Measurements from ENCODE around the gene HMCN1. TPM values are rescaled to one million over a fixed set of nuclear protein-coding genes. Genes with fewer than 3 reads are reported as not detected.
"Not testable (repeated sequence)": the region's sequence is repeated elsewhere in the genome, so short reads cannot be mapped to it uniquely, and the experiment has no call there.

The HMCN1 gene
- total RNA-seq, 1 donor, result under 0.01 TPM

DNA sequence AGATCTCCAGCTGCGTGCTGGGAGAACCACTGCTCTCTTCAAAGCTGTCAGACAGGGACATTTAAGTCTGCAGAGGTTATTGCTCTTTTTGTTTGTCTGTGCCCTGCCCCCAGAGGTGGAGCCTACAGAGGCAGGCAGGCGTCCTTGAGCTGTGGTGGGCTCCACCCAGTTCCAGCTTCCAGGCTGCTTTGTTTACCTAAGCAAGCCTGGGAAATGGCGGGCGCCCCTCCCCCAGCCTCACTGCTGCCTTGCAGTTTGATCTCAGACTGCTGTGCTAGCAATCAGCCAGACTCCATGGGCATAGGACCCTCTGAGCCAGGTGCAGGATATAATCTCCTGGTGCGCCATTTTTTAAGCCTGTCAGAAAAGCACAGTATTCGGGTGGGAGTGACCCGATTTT is 428.7 kb downstream of the HMCN1 start:
- not testable (repeated sequence) for H3K4me1 ChIP-seq (ENCODE audit: insufficient read depth, low read length); H3K9me3 ChIP-seq (ENCODE audit: low read depth, low read length); H3K4me3 ChIP-seq (ENCODE audit: low read length); H3K27me3 ChIP-seq (ENCODE audit: insufficient read depth, low read length)

DNA sequence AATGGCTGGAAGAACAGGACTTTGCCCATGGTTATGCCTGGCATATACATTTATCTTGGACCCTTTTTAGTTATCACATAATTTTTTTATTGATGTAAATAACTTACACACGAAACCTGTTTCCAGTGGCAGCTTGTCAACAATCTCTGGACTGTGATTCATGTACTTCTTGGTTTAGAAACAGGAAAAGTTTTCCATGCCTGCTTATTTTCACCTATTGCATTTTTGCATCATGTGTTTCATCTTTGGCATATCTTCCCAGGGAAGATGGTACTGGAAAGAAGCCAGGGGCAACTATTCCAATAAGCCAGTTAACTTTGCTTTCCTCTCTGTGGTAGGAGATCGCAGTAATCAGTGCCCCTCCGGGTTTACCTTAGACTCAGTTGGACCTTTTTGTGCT is 430.6 kb downstream of the HMCN1 start:
- Histone ChIP-seq H3K9me3 (ENCODE audit: low read depth, low read length) (no peaks in the 10 kb centered on the region), H3K4me3 (ENCODE audit: low read length) (no peak overlapping the region), H3K4me1 (ENCODE audit: insufficient read depth, low read length) (no peaks in the 10 kb centered on the region), H3K27me3 (ENCODE audit: insufficient read depth, low read length) (no peaks in the 10 kb centered on the region)

DNA sequence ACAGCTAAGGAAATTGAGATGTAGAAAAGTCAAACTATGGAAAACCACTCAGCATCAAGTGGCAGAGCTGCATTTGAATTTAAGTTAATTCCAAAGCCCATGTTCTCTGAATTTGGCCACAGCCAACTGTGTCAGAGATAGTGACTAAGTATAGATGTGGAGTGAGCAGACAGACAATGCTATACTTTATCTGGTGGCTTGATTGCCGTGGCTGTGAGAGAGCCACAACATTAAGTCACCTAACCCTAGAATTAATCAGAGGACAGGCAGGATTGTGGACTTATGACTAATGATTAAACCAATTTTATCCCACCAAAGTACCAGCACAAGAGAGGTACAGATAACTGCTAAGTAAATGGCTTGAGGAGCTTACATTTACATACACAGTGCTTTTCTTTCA is 431.1 kb downstream of the HMCN1 start:
- no peaks in the 10 kb centered on the region for H3K27me3 ChIP-seq (ENCODE audit: insufficient read depth, low read length)
- no peaks in the 10 kb centered on the region for H3K9me3 ChIP-seq (ENCODE audit: low read depth, low read length)
- no peak overlapping the region for H3K4me3 ChIP-seq (ENCODE audit: low read length)
- H3K4me1 ChIP-seq (ENCODE audit: insufficient read depth, low read length), result no peaks in the 10 kb centered on the region

DNA sequence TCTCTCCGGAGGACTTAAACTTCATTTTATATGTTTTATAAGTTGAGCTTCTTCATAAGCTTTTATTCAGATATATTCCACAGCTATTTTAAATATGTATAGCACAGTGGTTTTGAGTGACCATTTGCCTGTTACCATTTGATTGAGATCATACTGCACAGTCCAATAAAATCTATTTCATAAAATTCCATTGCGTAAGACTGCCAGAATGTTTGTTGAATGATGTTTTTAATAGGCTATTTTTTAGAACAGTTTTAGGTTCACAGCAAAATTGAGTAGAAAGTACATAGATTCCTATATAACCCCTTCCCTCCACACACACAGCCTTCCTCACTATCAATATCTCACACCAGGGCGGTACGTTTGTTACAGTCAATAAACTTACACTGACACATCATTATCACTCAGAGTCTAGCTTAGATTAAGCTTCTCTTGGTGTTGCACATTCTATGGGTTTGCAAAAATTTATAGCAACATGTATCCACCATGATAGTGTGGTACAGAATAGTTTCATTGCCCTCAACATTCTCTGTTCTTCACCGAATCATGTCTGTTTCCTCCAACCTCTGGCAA is 433.0 kb downstream of the HMCN1 start:
- Histone ChIP-seq H3K9me3 (ENCODE audit: low read depth, low read length) (no peaks in the 10 kb centered on the region), H3K4me3 (ENCODE audit: low read length) (no peak overlapping the region), H3K4me1 (ENCODE audit: insufficient read depth, low read length) (no peaks in the 10 kb centered on the region), H3K27me3 (ENCODE audit: insufficient read depth, low read length) (no peaks in the 10 kb centered on the region)

DNA sequence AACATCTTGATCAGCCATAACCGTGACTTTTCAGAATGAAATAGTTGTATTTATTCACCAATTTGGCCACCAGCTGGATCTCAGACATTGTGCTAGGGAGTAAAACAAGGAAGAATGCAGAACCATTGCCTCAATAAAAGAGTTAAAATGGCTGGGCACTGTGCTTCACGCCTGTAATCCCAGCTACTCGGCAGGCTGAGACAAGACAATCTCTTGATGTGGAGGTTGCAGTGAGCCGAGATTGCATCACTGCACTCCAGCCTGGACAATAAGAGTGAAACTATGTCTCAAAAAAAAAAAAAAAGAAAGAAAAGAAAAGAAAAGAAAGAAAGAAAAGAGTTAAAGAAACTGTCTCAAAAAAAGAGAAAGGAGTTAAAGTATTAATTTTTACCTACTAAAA is 441.4 kb downstream of the HMCN1 start:
- Histone ChIP-seq H3K4me3 (ENCODE audit: low read length) (no peak overlapping the region), H3K4me1 (ENCODE audit: insufficient read depth, low read length) (no peaks in the 10 kb centered on the region), H3K27me3 (ENCODE audit: insufficient read depth, low read length) (no peaks in the 10 kb centered on the region), H3K9me3 (ENCODE audit: low read depth, low read length) (no peaks in the 10 kb centered on the region)

DNA sequence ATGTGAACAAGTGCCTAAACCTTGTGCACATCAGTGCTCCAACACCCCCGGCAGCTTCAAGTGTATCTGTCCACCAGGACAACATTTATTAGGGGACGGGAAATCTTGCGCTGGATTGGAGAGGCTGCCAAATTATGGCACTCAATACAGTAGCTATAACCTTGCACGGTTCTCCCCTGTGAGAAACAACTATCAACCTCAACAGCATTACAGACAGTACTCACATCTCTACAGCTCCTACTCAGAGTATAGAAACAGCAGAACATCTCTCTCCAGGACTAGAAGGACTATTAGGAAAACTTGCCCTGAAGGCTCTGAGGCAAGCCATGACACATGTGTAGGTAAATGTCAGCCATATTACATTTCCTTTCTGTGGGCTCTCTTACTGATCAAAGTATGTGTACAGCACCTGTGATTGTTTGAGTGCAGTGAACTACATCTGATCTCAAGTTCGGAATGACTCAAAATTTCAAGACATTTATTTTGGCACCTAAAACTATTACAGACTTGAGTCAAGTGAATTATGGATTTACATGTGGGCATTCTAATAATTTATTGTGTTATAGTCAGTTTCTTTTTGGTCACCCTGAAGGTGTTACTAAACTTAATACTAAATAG is 444.3 kb downstream of the HMCN1 start:
- Histone ChIP-seq H3K9me3 (ENCODE audit: low read depth, low read length) (no peaks in the 10 kb centered on the region), H3K27me3 (ENCODE audit: insufficient read depth, low read length) (no peaks in the 10 kb centered on the region), H3K4me1 (ENCODE audit: insufficient read depth, low read length) (peaks cover 4% of the 10 kb centered on the region), H3K4me3 (ENCODE audit: low read length) (no peak overlapping the region)

DNA sequence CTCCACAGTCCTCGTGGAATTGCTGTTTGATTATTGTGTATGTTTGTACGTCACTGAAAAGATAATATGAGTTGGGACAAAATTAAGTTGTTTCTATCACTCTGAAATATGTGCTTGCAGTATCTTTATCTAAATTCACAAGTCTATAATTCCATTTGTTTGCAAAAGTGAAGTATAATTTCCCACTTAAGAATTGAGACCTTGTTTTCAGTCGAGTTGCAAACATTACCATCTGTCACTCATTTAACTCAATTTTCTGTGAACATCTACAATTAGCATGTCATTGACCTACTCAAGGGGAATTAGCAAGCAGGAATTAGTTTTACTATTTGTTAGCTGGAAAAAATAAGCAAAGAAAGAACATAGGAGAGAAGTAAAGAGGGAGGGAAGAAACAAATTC is 445.0 kb downstream of the HMCN1 start:
- H3K4me3 ChIP-seq (ENCODE audit: low read length), result no peak overlapping the region
- H3K27me3 ChIP-seq (ENCODE audit: insufficient read depth, low read length), result no peaks in the 10 kb centered on the region
- no peaks in the 10 kb centered on the region for H3K9me3 ChIP-seq (ENCODE audit: low read depth, low read length)
- peaks cover 9% of the 10 kb centered on the region for H3K4me1 ChIP-seq (ENCODE audit: insufficient read depth, low read length)

DNA sequence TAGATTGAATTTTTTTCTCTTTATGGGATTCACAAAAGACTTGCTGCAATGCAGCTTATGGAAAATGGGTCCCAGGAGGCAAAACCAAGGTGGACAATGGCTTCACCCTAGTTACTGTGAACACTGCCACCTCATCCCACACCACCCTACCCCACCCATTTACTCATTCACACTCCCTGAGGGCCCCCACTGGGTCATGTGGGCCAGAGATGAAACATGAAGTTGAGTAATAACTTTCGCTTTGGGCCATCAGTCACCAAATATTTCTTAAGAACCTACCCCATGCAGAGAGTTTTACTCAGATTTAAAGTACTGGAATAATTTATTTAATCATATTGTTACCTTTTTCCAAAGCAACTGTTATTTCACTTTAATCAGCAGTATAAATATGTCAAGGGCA is 449.0 kb downstream of the HMCN1 start:
- H3K4me1 ChIP-seq (ENCODE audit: insufficient read depth, low read length), result peaks cover 9% of the 10 kb centered on the region
- H3K27me3 ChIP-seq (ENCODE audit: insufficient read depth, low read length), result no peaks in the 10 kb centered on the region
- H3K9me3 ChIP-seq (ENCODE audit: low read depth, low read length), result no peaks in the 10 kb centered on the region
- no peak overlapping the region for H3K4me3 ChIP-seq (ENCODE audit: low read length)

DNA sequence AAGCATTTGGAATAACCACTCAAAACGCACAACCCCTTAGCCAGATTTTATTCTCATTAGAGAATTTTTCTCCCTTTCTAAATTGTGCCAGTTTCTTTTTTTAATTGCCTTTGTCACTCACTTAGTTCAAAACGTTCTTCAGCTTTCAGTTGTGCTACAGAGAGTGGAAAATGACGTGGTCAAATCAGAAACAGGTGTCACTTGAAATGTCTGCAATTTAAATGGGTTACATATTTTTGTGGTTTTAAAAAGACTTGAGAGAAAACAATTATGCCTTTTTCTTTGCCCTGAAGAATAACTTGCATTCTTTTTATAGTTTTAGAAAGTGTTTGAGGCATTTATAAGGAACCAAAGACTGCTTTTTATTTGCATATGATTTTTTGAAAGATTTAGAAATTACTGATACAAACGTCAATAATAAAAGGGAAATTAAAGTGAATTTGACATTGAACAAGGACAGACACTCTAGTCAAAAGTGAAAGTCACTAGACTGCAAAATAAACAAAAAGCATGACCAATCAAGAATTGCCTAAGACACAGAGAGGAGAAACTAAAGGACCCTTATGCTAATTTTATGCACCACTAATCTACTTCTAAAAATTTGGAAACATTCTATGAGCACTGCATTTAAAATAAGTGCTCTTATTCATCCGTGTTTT is 449.9 kb downstream of the HMCN1 start:
- Histone ChIP-seq H3K4me1 (ENCODE audit: insufficient read depth, low read length) (peaks cover 9% of the 10 kb centered on the region), H3K27me3 (ENCODE audit: insufficient read depth, low read length) (no peaks in the 10 kb centered on the region), H3K4me3 (ENCODE audit: low read length) (no peak overlapping the region), H3K9me3 (ENCODE audit: low read depth, low read length) (no peaks in the 10 kb centered on the region)

DNA sequence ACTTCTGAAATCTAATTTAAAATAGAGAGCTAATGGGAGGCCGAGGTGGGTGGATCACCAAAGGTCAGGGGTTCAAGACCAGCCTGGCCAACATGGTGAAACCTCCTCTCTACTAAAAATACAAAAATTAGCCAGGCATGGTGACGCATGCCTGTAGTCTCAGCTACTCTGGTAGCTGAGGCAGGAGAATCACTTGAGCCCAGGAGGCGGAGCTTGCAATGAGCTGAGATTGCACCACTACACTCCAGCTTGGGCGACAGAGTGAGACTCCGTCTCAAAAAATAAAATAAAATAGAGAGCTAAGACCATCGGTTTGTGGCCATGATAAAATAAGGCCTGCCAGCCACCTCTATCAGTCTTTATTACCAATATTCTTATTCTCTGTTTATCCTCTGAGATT is 452.1 kb downstream of the HMCN1 start:
- not testable (repeated sequence) for H3K4me3 ChIP-seq (ENCODE audit: low read length); H3K27me3 ChIP-seq (ENCODE audit: insufficient read depth, low read length); H3K4me1 ChIP-seq (ENCODE audit: insufficient read depth, low read length); H3K9me3 ChIP-seq (ENCODE audit: low read depth, low read length)

DNA sequence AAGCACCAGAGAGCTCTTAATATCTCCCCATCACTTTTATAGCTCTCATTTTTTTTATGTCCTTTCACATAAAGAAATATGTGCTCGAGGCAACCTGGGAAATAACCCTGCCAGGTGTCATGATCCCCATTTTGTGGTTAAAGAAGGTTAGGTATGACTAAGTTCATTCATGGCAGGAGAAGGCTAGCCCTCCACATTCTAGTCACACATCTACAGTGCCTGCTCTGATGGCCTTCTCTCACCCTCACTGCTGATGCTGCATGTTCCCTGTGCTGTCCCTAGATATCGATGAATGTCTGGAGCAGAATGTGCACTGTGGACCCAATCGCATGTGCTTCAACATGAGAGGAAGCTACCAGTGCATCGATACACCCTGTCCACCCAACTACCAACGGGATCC is 453.4 kb downstream of the HMCN1 start:
- Histone ChIP-seq H3K4me1 (ENCODE audit: insufficient read depth, low read length) (peaks cover 9% of the 10 kb centered on the region), H3K9me3 (ENCODE audit: low read depth, low read length) (no peaks in the 10 kb centered on the region), H3K27me3 (ENCODE audit: insufficient read depth, low read length) (no peaks in the 10 kb centered on the region), H3K4me3 (ENCODE audit: low read length) (no peak overlapping the region)

DNA sequence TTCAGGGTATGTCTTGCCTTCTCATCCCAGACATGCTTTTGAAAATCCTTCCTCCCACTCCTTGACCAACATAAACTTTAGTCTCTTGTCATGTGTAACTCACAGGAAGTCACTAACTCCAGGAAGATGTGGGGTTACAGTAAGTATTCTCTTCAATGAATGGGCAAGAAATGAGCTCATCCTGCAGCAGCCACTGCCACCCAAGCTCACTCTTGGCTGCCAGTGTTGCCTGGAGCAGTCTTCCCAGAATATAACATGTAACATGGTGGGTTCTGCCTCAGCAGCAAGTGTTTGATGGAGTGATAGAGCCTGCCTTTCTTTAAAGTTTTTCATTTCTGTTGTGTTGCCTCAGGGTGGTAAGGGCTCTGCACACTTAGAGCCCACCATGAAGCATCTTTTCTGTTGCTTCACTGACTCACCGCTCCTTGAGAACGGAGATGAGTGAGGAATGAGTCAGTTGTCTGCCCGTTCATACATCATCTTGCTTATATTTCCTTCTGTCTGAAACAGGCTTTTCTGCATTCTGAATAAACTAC is 453.9 kb downstream of the HMCN1 start:
- no peaks in the 10 kb centered on the region for H3K9me3 ChIP-seq (ENCODE audit: low read depth, low read length)
- no peak overlapping the region for H3K4me3 ChIP-seq (ENCODE audit: low read length)
- H3K27me3 ChIP-seq (ENCODE audit: insufficient read depth, low read length), result no peaks in the 10 kb centered on the region
- H3K4me1 ChIP-seq (ENCODE audit: insufficient read depth, low read length), result peaks cover 9% of the 10 kb centered on the region

DNA sequence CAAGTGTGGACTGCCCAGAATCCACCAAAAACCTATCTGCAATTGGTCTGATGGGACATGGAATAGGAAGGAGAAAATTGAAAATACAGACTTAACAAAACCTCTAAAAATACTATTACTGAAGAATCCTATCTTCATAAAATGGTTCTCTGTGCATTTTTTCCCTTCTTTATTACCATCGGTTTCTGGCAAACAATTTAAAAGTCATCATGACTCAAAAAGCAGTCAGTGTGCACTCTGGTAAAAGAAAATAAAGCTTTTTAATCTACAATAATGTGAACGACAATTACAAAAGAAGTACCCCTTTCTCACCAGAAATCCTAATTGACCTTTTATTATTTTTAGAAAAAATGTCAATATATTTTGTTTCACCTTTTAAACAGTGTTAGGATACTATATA is 454.5 kb downstream of the HMCN1 start:
- Histone ChIP-seq H3K27me3 (ENCODE audit: insufficient read depth, low read length) (no peaks in the 10 kb centered on the region), H3K4me1 (ENCODE audit: insufficient read depth, low read length) (peaks cover 2% of the 10 kb centered on the region), H3K4me3 (ENCODE audit: low read length) (no peak overlapping the region), H3K9me3 (ENCODE audit: low read depth, low read length) (no peaks in the 10 kb centered on the region)

DNA sequence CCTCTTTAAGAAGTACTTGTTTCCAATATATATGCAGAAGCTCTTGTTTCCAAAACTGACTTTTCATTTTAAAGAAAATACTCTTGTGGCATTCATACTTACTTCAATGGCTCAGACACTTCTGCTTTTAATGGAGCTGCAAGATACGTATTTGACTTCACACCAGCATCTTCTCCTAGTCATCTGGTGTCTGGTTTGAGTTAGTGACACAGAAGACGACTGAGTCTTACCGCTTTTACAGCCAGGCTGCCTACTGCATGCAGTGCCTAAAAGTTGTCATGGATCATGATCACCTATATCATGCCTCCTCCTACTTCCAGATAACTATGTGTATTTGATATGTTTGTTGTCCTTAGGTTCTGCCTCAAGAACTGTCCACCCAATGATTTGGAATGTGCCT is 455.0 kb downstream of the HMCN1 start:
- no peaks in the 10 kb centered on the region for H3K27me3 ChIP-seq (ENCODE audit: insufficient read depth, low read length)
- H3K9me3 ChIP-seq (ENCODE audit: low read depth, low read length), result no peaks in the 10 kb centered on the region

DNA sequence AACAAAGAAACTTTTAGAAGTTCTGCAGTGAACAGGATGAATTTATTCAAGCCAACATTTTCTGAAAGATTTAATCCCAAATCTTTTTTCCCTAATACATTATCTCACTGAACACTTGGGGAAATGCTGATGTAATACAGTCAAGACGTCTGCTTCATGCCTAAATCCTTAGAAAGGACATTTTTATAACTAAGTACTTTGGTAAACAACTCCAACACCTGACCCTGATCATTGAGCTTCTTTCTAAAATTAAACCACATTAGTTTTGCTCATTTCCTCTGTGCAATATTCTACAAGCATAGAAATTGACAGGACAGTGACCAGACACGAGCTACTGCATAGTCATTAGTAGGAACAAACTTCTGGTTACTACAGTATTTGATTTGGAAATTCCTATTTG is 457.3 kb downstream of the HMCN1 start:
- no peak overlapping the region for H3K4me3 ChIP-seq (ENCODE audit: low read length)
- no peaks in the 10 kb centered on the region for H3K27me3 ChIP-seq (ENCODE audit: insufficient read depth, low read length)
- no peaks in the 10 kb centered on the region for H3K9me3 ChIP-seq (ENCODE audit: low read depth, low read length)

More for the DNA sequence above, 455.0 kb downstream of the HMCN1 start:
- no peak overlapping the region for H3K4me3 ChIP-seq (ENCODE audit: low read length)
- no peaks in the 10 kb centered on the region for H3K4me1 ChIP-seq (ENCODE audit: insufficient read depth, low read length)

DNA sequence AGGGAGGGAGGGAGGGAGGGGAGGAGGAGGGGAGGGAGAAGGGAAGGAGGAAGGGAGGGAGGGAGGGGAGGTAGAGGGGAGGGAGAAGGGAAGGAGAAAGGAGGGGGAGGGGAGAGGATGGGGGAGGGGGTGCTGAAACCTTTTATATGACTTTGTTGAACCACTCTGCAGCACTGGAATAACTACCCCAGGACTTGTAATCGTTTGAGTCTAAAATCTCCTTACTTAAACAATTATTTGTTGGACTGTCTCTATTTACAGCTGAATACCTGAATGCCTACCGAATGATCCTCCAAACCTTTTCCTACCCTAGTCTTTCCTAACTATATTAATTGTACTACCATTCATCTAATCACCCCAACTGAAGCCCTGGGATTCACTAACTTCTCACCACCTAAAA is 459.0 kb downstream of the HMCN1 start:
- no peaks in the 10 kb centered on the region for H3K4me1 ChIP-seq (ENCODE audit: insufficient read depth, low read length)
- no peak overlapping the region for H3K4me3 ChIP-seq (ENCODE audit: low read length)
- H3K9me3 ChIP-seq (ENCODE audit: low read depth, low read length), result no peaks in the 10 kb centered on the region
- H3K27me3 ChIP-seq (ENCODE audit: insufficient read depth, low read length), result no peaks in the 10 kb centered on the region

More for the DNA sequence above, 457.3 kb downstream of the HMCN1 start:
- H3K4me1 ChIP-seq (ENCODE audit: insufficient read depth, low read length), result no peaks in the 10 kb centered on the region
